HS-5 (cell line): Measurements from ENCODE around the gene KIFC3.
"Not testable (repeated sequence)": the region's sequence is repeated elsewhere in the genome, so short reads cannot be mapped to it uniquely, and the experiment has no call there.

Experiments used
- DNase-seq: peaks from one replicate; pipeline ENCODE4 v3.0.0-alpha.2; 2012; ENCODE audit warnings: low read depth

KIFC3 gene

DNA sequence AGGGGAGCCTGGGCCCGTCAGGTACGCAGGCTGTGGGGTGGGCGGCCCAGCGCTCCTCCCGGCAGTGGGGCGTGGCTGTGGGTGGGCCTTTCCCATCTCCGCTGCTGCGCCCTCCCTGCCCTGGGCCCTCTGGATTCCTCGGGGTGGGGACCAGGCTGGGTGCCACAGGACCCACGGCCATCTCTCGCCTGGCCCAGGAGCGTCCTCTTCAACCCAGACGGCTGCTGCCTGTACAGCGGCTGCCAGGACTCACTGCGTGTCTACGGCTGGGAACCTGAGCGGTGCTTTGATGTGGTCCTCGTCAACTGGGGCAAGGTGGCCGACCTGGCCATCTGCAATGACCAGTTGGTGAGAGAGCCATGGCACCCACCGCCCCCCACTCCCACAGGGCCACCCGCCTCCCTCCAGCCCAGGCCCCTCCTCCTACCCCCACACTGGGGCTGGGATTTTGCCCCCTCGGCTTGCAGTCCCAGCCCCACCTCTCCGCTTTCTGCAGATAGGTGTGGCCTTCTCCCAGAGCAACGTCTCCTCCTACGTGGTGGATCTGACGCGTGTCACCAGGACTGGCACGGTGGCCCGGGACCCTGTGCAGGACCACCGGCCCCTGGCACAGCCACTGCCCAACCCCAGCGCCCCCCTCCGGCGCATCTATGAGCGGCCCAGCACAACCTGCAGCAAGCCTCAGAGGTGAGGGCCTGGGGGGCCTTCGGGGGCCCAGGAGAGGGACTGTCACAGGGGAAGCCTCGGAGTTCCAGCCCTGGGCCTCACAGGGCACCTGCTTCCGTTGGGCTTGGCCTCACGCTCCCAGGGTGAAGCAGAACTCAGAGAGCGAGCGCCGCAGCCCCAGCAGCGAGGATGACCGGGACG lies 49.5 kb downstream of the KIFC3 start:
- DNase-seq = no peak

DNA sequence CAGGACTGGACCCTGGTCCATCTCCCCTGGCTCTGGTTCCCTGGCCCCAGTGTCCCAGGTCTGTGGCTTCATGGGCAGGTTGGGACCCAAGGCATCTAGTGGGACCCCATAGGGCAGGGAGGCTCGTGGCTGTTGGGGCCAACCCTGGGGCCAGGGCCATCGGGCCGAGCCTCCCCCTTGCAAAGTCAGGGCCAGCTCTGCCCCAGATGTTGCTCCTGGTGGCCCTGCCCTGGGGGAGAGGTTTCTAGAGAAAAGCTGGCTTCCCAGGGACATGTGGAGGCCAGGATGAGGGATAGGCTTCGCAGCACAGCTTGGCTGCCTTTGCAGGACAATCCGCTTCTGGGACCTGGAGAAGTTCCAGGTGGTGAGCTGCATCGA lies 50.1 kb downstream of the KIFC3 start:
- no peak for DNase-seq

- DNase-seq = no peak
These were observed 50.6 kb downstream of the KIFC3 start for GRCh38 chr16:57751539-57752202.

DNA sequence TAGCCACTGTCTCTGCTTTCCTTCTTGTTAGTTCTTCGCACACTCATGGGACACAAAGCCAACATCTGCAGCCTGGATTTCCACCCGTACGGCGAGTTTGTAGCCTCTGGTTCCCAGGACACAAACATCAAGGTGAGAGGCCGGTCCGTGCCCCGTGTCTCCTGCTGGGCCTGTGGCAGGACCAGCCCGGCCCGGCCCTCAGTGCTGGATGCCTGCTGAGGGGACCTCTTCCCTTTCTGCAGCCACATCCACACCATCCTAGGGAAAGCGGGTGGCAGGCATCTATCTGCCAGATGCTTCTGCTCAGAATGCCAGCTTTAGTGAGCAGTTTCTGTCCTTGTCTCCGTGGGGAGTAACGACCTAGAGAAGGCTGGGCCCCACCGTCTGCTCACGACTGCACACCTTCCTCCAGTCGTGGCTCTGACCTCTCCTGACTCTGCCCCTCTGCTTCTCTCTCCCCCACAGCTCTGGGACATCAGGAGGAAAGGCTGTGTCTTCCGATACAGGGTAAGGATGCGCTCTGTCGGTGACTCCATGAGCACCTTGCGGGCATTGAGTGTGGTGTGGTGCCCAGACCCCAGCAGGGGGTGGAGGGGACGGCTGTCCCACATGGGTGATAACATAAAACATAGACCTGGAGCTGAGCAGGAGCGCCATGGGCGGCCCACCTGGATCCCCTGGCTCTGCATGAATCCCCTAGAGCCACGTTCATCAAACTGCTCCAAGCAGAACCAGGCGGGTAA lies 51.3 kb downstream of the KIFC3 start:
- DNase-seq = no peak

- DNase-seq = no peak
These were observed 52.3 kb downstream of the KIFC3 start for GRCh38 chr16:57749856-57750452.

DNA sequence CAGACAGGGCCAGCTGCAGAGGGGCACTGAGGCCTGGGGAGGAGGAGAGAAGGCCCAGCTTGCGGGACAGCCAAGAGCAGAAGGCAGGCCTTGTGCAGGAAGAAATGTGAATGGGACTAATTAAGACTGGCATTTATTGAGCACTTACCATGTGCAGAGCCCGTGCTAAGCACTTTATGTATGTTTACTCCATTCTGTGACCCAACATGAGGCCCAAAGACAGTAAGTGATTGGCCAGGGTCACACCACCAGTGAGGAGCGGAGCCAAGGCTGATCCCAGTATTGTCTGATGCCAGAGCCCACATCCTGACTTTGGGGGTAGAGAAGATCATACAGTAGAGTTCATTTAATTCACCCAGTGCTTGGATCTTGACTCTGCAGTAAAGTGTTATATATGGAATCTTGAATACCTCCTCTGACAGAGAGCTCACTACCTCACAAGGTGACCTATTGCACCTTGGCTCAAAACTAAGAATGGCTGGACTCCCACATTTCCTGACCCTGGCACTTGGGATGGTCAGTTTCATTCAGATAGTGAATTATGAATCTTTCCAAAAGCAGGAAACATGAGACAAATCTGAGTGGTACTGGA lies 53.1 kb downstream of the KIFC3 start:
- no peak for DNase-seq

- DNase-seq = no peak
These were observed 53.7 kb downstream of the KIFC3 start for GRCh38 chr16:57748596-57748995.

GRCh38 chr16:57747996-57748395 lies 54.3 kb downstream of the KIFC3 start:
- DNase-seq = no peak

- DNase-seq = no peak
These were observed 54.8 kb downstream of the KIFC3 start for GRCh38 chr16:57747496-57747895.

GRCh38 chr16:57747091-57747490 lies 55.2 kb downstream of the KIFC3 start:
- no peak for DNase-seq

DNA sequence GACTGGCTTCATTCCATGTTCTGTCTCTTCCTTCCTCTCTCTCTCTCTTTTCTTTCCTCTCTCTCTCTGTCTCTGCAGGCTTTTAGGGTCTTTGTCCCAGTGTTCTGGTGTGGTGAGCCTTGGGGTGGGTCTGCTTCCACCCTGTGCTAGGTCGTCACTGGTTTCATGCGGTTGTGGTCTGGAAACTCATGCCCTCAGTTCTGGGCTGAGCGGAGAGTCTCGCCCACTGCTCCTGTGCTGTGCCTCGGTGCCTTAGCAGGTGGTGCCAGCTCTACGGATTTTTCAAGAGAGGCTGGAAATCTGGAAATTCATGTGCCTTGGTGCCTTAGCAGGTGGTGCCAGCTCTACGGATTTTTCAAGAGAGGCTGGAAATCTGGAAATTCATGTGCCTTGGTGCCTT lies 56.0 kb downstream of the KIFC3 start:
- not testable (repeated sequence) for DNase-seq

DNA sequence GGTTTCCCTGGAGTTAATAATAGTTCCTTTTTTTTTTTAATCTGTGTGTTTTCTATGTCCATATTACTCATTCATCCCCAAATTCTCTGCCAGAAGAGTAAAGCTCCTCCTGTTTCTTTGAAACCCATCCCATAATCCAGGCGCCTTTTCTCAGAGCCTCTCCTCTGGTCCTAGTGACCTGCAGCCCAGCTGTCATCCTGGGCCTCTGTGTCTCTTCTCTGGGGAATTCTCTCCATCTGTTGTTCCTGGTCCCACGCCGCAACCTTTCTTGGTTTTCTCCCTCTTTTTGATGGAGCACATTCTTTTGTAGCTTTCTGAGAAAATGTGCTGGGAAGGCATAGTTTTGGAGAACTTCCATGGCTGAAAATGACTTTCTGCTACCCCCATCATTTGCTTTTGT lies 56.5 kb downstream of the KIFC3 start:
- DNase-seq = no peak

DNA sequence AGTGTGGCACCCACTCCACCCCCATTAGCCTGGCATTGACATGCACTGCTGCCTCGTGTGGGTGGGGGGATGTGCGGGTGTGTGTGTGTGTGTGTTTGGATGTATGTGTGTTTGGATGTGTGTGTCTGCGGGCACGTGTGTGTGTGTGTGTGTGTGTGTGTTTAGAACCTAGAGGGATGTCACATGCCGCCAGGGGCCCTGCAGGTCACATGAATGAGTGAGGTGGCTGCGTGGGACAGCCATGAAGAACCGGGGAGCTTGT lies 57.7 kb downstream of the KIFC3 start:
- no peak for DNase-seq

DNA sequence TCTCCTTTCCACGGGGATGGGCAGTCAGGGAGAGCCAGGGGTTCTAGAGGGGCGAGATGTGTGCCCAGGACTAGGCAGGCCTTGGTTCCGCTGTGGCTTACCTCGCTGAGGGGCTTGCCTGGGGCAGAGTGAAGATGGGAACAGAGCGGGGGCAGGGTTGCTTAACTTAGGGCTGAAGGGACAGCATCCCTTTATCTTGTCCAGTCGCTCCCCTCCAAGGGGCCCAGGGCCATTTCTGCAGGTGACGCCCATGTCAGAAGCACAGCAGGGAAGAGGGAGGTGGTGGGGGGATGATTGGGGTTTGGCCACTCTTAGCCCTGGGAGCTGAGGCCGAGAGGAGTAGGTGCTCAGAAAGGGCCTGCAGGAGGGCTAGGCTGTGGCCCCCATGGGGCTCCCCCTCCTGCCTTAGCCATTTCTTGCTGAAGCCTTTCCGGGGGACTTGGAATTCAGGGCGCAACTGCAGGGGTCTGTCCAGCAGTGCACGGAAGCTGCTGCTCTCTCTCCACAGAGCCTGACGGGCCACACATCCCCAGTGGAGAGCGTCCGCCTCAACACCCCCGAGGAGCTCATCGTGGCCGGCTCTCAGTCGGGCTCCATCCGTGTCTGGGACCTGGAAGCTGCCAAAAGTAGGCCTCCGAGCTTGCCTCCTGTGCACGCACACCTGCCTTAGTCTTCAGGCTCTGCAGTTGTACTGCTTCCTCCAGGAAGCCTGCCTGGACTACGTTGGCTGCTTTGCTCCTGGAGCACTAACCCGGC lies 58.2 kb downstream of the KIFC3 start:
- no peak for DNase-seq

DNA sequence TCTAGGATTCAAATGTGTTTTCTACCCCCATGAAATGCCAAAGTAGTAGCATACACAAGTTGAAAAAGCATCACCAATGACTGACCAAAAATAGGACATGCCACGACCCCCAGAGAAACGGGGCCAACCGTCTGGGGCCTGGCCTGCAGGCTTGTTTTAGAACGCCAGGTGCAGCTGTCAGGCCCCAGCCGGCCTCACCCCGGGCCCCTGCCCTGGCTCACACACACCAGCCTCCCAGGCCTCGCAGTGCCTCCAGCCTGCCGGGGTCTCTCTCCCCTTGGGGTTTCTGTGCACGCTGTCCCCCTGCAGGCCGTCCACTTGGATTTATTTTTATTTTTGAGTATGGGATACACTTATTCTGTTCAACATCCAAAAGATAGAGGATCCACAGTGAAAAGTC lies 58.8 kb downstream of the KIFC3 start:
- no peak for DNase-seq

GRCh38 chr16:57742543-57742942 lies 59.7 kb downstream of the KIFC3 start:
- no peak for DNase-seq

GRCh38 chr16:57741660-57742191 lies 60.6 kb downstream of the KIFC3 start:
- DNase-seq = no peak

- no peak for DNase-seq
These were observed 61.7 kb downstream of the KIFC3 start for GRCh38 chr16:57740423-57741071.

DNA sequence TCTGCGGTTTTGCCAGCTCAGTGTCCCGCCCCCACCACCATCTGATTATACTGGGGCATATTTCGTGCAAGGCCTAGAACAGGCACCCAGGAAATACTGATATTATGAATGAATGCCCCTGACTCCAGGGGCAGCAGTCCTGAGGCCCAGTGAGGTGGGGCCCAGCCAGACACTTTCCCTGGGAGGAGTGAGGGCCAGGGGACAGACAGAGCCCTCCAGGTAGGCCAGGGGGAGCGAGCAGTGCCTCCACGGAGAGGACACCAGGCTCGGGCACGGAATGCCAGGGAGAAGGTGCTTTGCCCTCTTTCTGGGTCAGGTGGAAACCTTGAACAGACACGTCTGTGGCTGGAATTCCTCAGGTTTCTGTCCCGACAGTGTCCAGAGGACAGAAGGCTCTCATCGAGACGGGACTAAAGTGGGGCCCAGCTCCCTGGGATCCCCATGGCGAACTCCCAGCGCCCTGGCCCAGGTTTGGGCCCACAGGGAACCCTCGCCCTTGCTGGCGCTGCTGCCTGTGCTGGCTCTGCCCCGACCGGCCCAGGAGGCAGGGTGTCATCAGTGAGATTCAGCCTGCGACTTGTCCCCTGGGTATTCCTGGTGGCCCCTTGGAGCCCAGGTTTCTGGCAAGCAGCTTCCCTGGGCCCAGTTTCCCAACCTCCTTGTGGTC lies 62.4 kb downstream of the KIFC3 start:
- no peak for DNase-seq

DNA sequence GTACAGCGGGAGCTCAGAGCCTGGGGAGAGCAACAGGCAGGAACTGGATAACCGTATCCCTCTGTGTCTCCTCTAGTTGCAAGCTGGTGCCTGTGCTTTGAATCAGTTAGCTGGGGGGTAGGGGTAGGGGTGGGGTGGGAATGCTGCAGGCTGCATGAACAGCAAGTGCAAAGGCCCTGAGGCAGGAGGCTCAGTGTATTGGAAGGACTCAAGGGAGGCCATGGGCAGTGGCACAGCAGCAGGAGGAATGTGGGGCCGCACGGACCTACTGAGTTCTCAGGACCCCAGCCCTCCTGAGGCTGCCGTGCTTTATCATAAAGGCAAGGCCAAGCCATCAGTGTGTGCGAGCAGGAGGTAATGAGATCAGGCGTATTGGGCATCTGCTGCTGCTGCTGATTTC lies 63.4 kb downstream of the KIFC3 start:
- DNase-seq = no peak
